Mucosa of rectum (tissue), 2 donors: ENCODE results near the gene TSHZ3.

Source experiments
- H3K27ac ChIP-seq, 2 donors: one replicate each; pipeline ENCODE4 v1.7.0; 2013; ENCODE audit warnings: inconsistent platforms in 2 of 2, low read depth in 2 of 2, low read length in 2 of 2
- H3K27me3 ChIP-seq, 2 donors: one replicate each; pipeline ENCODE4 v1.7.0; 2013; ENCODE audit warnings: low read length in 2 of 2; ENCODE audit not compliant: control insufficient read depth in 2 of 2, insufficient read depth in 2 of 2
- H3K36me3 ChIP-seq, 2 donors: one replicate each; pipeline ENCODE4 v1.7.0; 2013; ENCODE audit warnings: low read length in 2 of 2; ENCODE audit not compliant: control insufficient read depth in 2 of 2, insufficient read depth in 2 of 2
- H3K4me1 ChIP-seq, 2 donors: one replicate each; pipeline ENCODE4 v1.7.0; 2013; ENCODE audit warnings: low read length in 2 of 2, mild to moderate bottlenecking in 1 of 2; ENCODE audit not compliant: control insufficient read depth in 2 of 2, insufficient read depth in 2 of 2
- H3K4me3 ChIP-seq, 2 donors: one replicate each; pipeline ENCODE4 v1.7.0; 2013; ENCODE audit warnings: low read length in 2 of 2
- H3K9ac ChIP-seq, 2 donors: one replicate each; pipeline ENCODE4 v1.7.0; 2013; ENCODE audit warnings: low read length in 2 of 2, low read depth in 1 of 2, mild to moderate bottlenecking in 1 of 2
- H3K9me3 ChIP-seq, 2 donors: one replicate each; pipeline ENCODE4 v1.7.0; 2013; ENCODE audit warnings: low read length in 2 of 2; ENCODE audit not compliant: control insufficient read depth in 2 of 2
- donor health status: healthy.
- donor health status: Normal muscosa, but diverticular disease.

Gene TSHZ3

GRCh38 chr19:31326329-31327028, 22.8 kb downstream of the TSHZ3 start:
- Histone ChIP-seq H3K27ac (no peak overlapping the region), H3K9ac (no peak overlapping the region), H3K4me1 (no peaks in the 10 kb centered on the region), H3K4me3 (no peak overlapping the region), H3K9me3 (no peaks in the 10 kb centered on the region), H3K27me3 (no peaks in the 10 kb centered on the region), H3K36me3 (no peaks in the 10 kb centered on the region)

- H3K9ac ChIP-seq: no peak overlapping the region
- no peak overlapping the region for H3K4me3 ChIP-seq
- H3K9me3 ChIP-seq: no peaks in the 10 kb centered on the region
- H3K27me3 ChIP-seq: no peaks in the 10 kb centered on the region
- H3K36me3 ChIP-seq: no peaks in the 10 kb centered on the region
- no peaks in the 10 kb centered on the region for H3K4me1 ChIP-seq
- no peak overlapping the region for H3K27ac ChIP-seq
These were observed 23.9 kb downstream of the TSHZ3 start for GRCh38 chr19:31325342-31325741.

- Histone ChIP-seq H3K36me3 (no peaks in the 10 kb centered on the region), H3K4me3 (no peak overlapping the region), H3K4me1 (peaks cover 0 to 3% of the 10 kb centered on the region in 2 donors), H3K27ac (no peak overlapping the region), H3K9ac (no peak overlapping the region), H3K27me3 (peaks cover 0 to 2% of the 10 kb centered on the region in 2 donors), H3K9me3 (no peaks in the 10 kb centered on the region)
These were observed 29.8 kb downstream of the TSHZ3 start for GRCh38 chr19:31319465-31319864.

GRCh38 chr19:31318790-31319425, 30.3 kb downstream of the TSHZ3 start:
- Histone ChIP-seq H3K4me1 (peaks cover 0 to 3% of the 10 kb centered on the region in 2 donors), H3K27me3 (peaks cover 0 to 2% of the 10 kb centered on the region in 2 donors), H3K9ac (no peak overlapping the region), H3K27ac (no peak overlapping the region), H3K4me3 (no peak overlapping the region), H3K9me3 (no peaks in the 10 kb centered on the region), H3K36me3 (no peaks in the 10 kb centered on the region)

GRCh38 chr19:31317570-31317969, 31.7 kb downstream of the TSHZ3 start:
- Histone ChIP-seq H3K27me3 (peaks cover 0 to 2% of the 10 kb centered on the region in 2 donors), H3K36me3 (no peaks in the 10 kb centered on the region), H3K27ac (no peak overlapping the region), H3K9ac (no peak overlapping the region), H3K4me1 (peaks cover 0 to 3% of the 10 kb centered on the region in 2 donors), H3K9me3 (no peaks in the 10 kb centered on the region), H3K4me3 (no peak overlapping the region)

- Histone ChIP-seq H3K4me3 (no peak overlapping the region), H3K27me3 (peaks cover 0 to 2% of the 10 kb centered on the region in 2 donors), H3K9me3 (no peaks in the 10 kb centered on the region), H3K36me3 (no peaks in the 10 kb centered on the region), H3K27ac (no peak overlapping the region), H3K9ac (no peak overlapping the region), H3K4me1 (peaks cover 0 to 3% of the 10 kb centered on the region in 2 donors)
These were observed 32.1 kb downstream of the TSHZ3 start for GRCh38 chr19:31317093-31317492.

- Histone ChIP-seq H3K9me3 (no peaks in the 10 kb centered on the region), H3K4me3 (no peak overlapping the region), H3K27me3 (peaks cover 0 to 2% of the 10 kb centered on the region in 2 donors), H3K36me3 (no peaks in the 10 kb centered on the region), H3K9ac (no peak overlapping the region), H3K27ac (peak overlapping the region in 1 of 2 donors; percentile 37), H3K4me1 (peaks cover 0 to 3% of the 10 kb centered on the region in 2 donors)
These were observed 32.9 kb downstream of the TSHZ3 start for GRCh38 chr19:31316201-31316951.

- H3K27me3 ChIP-seq: peaks cover 0 to 2% of the 10 kb centered on the region in 2 donors
- no peak overlapping the region for H3K27ac ChIP-seq
- no peak overlapping the region for H3K4me3 ChIP-seq
- no peak overlapping the region for H3K9ac ChIP-seq
- no peaks in the 10 kb centered on the region for H3K9me3 ChIP-seq
- H3K4me1 ChIP-seq: peaks cover 0 to 3% of the 10 kb centered on the region in 2 donors
- H3K36me3 ChIP-seq: no peaks in the 10 kb centered on the region
These were observed 33.6 kb downstream of the TSHZ3 start for GRCh38 chr19:31315652-31316051.

- no peaks in the 10 kb centered on the region for H3K36me3 ChIP-seq
- no peaks in the 10 kb centered on the region for H3K9me3 ChIP-seq
- H3K27ac ChIP-seq: no peak overlapping the region
- H3K27me3 ChIP-seq: peaks cover 0 to 2% of the 10 kb centered on the region in 2 donors
- H3K4me3 ChIP-seq: no peak overlapping the region
- H3K9ac ChIP-seq: no peak overlapping the region
- peaks cover 0 to 3% of the 10 kb centered on the region in 2 donors for H3K4me1 ChIP-seq
These were observed 34.2 kb downstream of the TSHZ3 start for GRCh38 chr19:31314849-31315629.
